HepG2 (cell line): ENCODE measurements around the gene CPNE5. TPM values are rescaled to one million over a fixed set of nuclear protein-coding genes. Genes with fewer than 3 reads are reported as not detected.

Source experiments
- ATM ChIP-seq: fragments of 450-650 bp; IDR thresholded peaks from 2 replicates; pipeline ENCODE4 v1.7.1; 2017; ENCODE audit warnings: mild to moderate bottlenecking, borderline replicate concordance
- FOSL2 ChIP-seq: sonication (generic); formaldehyde crosslinking; IDR thresholded peaks from 2 replicates; pipeline ENCODE4 v1.4.0; 2020; ENCODE audit warnings: missing genetic modification reagents
- HIVEP1 ChIP-seq: sonication (generic); formaldehyde crosslinking; IDR thresholded peaks from 2 replicates; pipeline ENCODE4 v1.4.0; 2020; ENCODE audit warnings: mild to moderate bottlenecking, missing genetic modification reagents
- KLF15 ChIP-seq: sonication (generic); formaldehyde crosslinking; IDR thresholded peaks from 2 replicates; pipeline ENCODE4 v1.8.1; 2023; ENCODE audit warnings: borderline replicate concordance, mild to moderate bottlenecking, inconsistent platforms, missing genetic modification reagents, mixed read lengths
- LCORL ChIP-seq, 2 experiments: fragments of 450-650 bp in 1 of 2; sonication (generic) in 1 of 2; formaldehyde crosslinking in 1 of 2; IDR thresholded peaks; 2 replicates each; pipeline versions ENCODE4 v1.5.0 to v1.6.1; 2017 to 2020; ENCODE audit warnings: antibody characterized with exemption in 1 of 2, missing genetic modification reagents in 1 of 2
- MZF1 ChIP-seq: sonication (generic); formaldehyde crosslinking; IDR thresholded peaks from 2 replicates; pipeline ENCODE4 v1.8.1; 2023; ENCODE audit warnings: mild to moderate bottlenecking, missing genetic modification reagents, borderline replicate concordance
- NBN ChIP-seq: fragments of 450-650 bp; conservative IDR thresholded peaks from 2 replicates; pipeline ENCODE4 v1.6.1; 2017
- POGK ChIP-seq: sonication (generic); formaldehyde crosslinking; conservative IDR thresholded peaks from 2 replicates; pipeline ENCODE4 v1.8.0; 2022; ENCODE audit warnings: mild to moderate bottlenecking, moderate library complexity, missing genetic modification reagents
- RXRB ChIP-seq: IDR thresholded peaks from 2 replicates; pipeline ENCODE4 v1.6.1; 2016; ENCODE audit warnings: borderline replicate concordance, missing genetic modification reagents, missing compliant biosample characterization
- SMARCE1 ChIP-seq: fragments of 450-650 bp; IDR thresholded peaks from 2 replicates; pipeline ENCODE4 v1.6.1; 2017; ENCODE audit warnings: borderline replicate concordance
- ZBTB40 ChIP-seq, 2 experiments: fragments of 450-650 bp in 1 of 2; sonication (generic) in 1 of 2; formaldehyde crosslinking in 1 of 2; IDR thresholded peaks; 2 replicates each; pipeline versions ENCODE4 v1.6.1 to v1.8.0; 2016 to 2022; ENCODE audit warnings: antibody characterized with exemption in 1 of 2, mild to moderate bottlenecking in 1 of 2, missing genetic modification reagents in 1 of 2
- ZNF138 ChIP-seq: sonication (generic); formaldehyde crosslinking; IDR thresholded peaks from 2 replicates; pipeline ENCODE4 v1.5.0; 2020; ENCODE audit warnings: mild to moderate bottlenecking, low read depth, missing genetic modification reagents
- ZNF18 ChIP-seq: sonication (generic); formaldehyde crosslinking; IDR thresholded peaks from 2 replicates; pipeline ENCODE4 v1.8.0; 2022; ENCODE audit warnings: mild to moderate bottlenecking, missing genetic modification reagents; ENCODE audit not compliant: insufficient replicate concordance
- ZNF343 ChIP-seq: sonication (generic); formaldehyde crosslinking; IDR thresholded peaks from 2 replicates; pipeline ENCODE4 v1.4.0; 2020; ENCODE audit warnings: mild to moderate bottlenecking, missing genetic modification reagents
- ZNF850 ChIP-seq: sonication (generic); formaldehyde crosslinking; conservative IDR thresholded peaks from 2 replicates; pipeline ENCODE4 v1.9.0; 2021; ENCODE audit warnings: mild to moderate bottlenecking, missing genetic modification reagents
- polyA plus RNA-seq, 8 experiments: library from polyadenylated mRNA; depleted of rRNA in 3 of 8; stranded (reverse) in 7 of 8; unstranded in 1 of 8; fragments of >200 nt; fragmentation: Illumina TruSeq in 4 of 8; extraction: Trizol in 4 of 8; gene quantifications; 2 replicates each; pipeline versions ENCODE4 v1.2.1 to v1.2.3, GENCODE V29; 2011 to 2016; ENCODE audit warnings: low read depth in 4 of 8, missing spikeins in 1 of 8, mixed read lengths in 1 of 8; ENCODE audit not compliant: insufficient read depth in 1 of 8
- total RNA-seq, 5 experiments: library from RNA; depleted of rRNA; stranded (reverse); fragments of >200 nt; fragmentation: Illumina TruSeq; extraction: Trizol; gene quantifications; 2 replicates each; pipeline ENCODE4 v1.2.3, GENCODE V29; 2016; ENCODE audit warnings: low read depth in 1 of 5

Gene CPNE5
- total and polyA plus RNA-seq, 2 of the 13 experiments (the other 11 are each of a cell fraction or from before 2014, with no cell fraction given), result 0.16 TPM; not detected in 1

- TF ChIP-seq FOSL2 (CRISPR knock-in tag) (peak; percentile 39), LCORL (IDR thresholded peaks at IDR 0.05) (no peak), LCORL (CRISPR knock-in tag; IDR thresholded peaks at IDR 0.05) (0 out of 2 replicates have a peak, but pooled peaks have one; percentile 30), ZNF138 (no peak), ZNF850 (CRISPR knock-in tag) (no peak), ZBTB40 (IDR thresholded peaks at IDR 0.05) (no peak), ZBTB40 (CRISPR knock-in tag; IDR thresholded peaks at IDR 0.05) (no peak), ZNF18 (CRISPR knock-in tag) (no peak), POGK (CRISPR knock-in tag) (0 out of 2 replicates have a peak, but pooled peaks have one; percentile 45), HIVEP1 (0 out of 2 replicates have a peak, but pooled peaks have one; percentile 50), RXRB (CRISPR knock-in tag) (peak; percentile 42; the same call in 1 of the 2 replicates), SMARCE1 (no peak), ATM (no peak), KLF15 (CRISPR knock-in tag) (no peak), ZNF343 (CRISPR knock-in tag) (no peak), MZF1 (no peak), NBN (no peak)
These were observed 73.4 kb downstream of the CPNE5 start (continued) for GRCh38 chr6:36765594-36766398.
